Measurements from ENCODE around the gene PARD6G.

- TF ChIP-seq EZH2 (IDR thresholded peaks at IDR 0.05; ENCODE audit: insufficient read depth, poor library complexity, severe bottlenecking) = no peak
- TF ChIP-seq EZH2phosphoT487 (IDR thresholded peaks at IDR 0.05; ENCODE audit: insufficient read depth, low read depth) = no peak
Measured at GRCh38 chr18:80196528-80197320, 50.6 kb downstream of the PARD6G start.

Data from GM23248 (cell line).